Calu3 (cell line): ENCODE measurements around the gene MMD2. TPM values are rescaled to one million over a fixed set of nuclear protein-coding genes. Genes with fewer than 3 reads are reported as not detected.
A peak's percentile ranks its signal among the peaks of the same experiment; 100 is the strongest.

Experiments used
- Bru-seq: library from RNA; stranded (reverse); fragments of 400-500 nt; gene quantifications from one replicate; lab custom pipeline; 2021; lab: Mats Ljungman, UMichigan
- BruChase-seq, 2 experiments: library from RNA; stranded (reverse); fragments of 400-500 nt; gene quantifications; one replicate each; lab custom pipeline; 2021; lab: Mats Ljungman, UMichigan
- BruUV-seq: library from RNA; stranded (reverse); fragments of 400-500 nt; replicated peaks from 2 replicates; lab custom pipeline; 2021; lab: Mats Ljungman, UMichigan
- CTCF ChIA-PET: fragments of 300-600 bp; sonication (Branson Sonifier 250); formaldehyde crosslinking; loops from one replicate; lab custom pipeline; 2022; ENCODE audit warnings: antibody characterized with exemption; lab: Charles Lee
- DNase-seq: peaks from one replicate; pipeline ENCODE4 v3.0.0; 2022
- H3K27ac Mint-ChIP-seq: one replicate; pipeline ENCODE4 v1.8.0; 2022; ENCODE audit warnings: mixed read lengths; ENCODE audit not compliant: unreplicated experiment
- H3K27me3 Mint-ChIP-seq: one replicate; pipeline ENCODE4 v1.8.0; 2022; ENCODE audit warnings: mixed read lengths; ENCODE audit not compliant: unreplicated experiment
- H3K36me3 Mint-ChIP-seq: one replicate; pipeline ENCODE4 v1.8.0; 2022; ENCODE audit warnings: mild to moderate bottlenecking, moderate library complexity, mixed read lengths; ENCODE audit not compliant: insufficient read depth, unreplicated experiment
- H3K4me1 Mint-ChIP-seq: one replicate; pipeline ENCODE4 v1.8.0; 2022; ENCODE audit warnings: mild to moderate bottlenecking, low read depth, mixed read lengths; ENCODE audit not compliant: unreplicated experiment
- H3K4me3 Mint-ChIP-seq: one replicate; pipeline ENCODE4 v1.8.0; 2022; ENCODE audit warnings: mild to moderate bottlenecking, low read depth, moderate library complexity, mixed read lengths; ENCODE audit not compliant: unreplicated experiment
- H3K9me3 Mint-ChIP-seq: one replicate; pipeline ENCODE4 v1.8.0; 2022; ENCODE audit warnings: low read depth, mixed read lengths; ENCODE audit not compliant: unreplicated experiment
- CTCF ChIP-seq: fragments of 200-600 bp; IDR thresholded peaks from one replicate; pipeline ENCODE4 v1.8.0; 2022; ENCODE audit warnings: antibody characterized with exemption; ENCODE audit not compliant: unreplicated experiment
- intact Hi-C: fragments of 100-400 bp; cut with micrococcal nuclease; formaldehyde crosslinking; loops from one replicate; pipeline ENCODE4 v1.10.0; 2022; ENCODE audit not compliant: unreplicated experiment
- long read RNA-seq: library from polyadenylated mRNA; stranded (forward); transcript quantifications from one replicate; pipeline ENCODE4 v2.0.0, GENCODE V29; 2022
- total RNA-seq: library from RNA; stranded (reverse); gene quantifications from 2 replicates; pipeline ENCODE4 v1.2.3, GENCODE V29; 2022

MMD2 gene
- not detected in 2 replicates for total RNA-seq
- percentile 2 among the genes with signal in this experiment for Bru-seq, nascent RNA
- percentile 3 among the genes with signal in this experiment for BruChase-seq, experiment 1, labeled RNA remaining after a 6-hour chase
- not detected for BruChase-seq, experiment 2, labeled RNA remaining after a 2-hour chase
- long read RNA-seq: 0 reads

- no peaks in the 10 kb centered on the region for H3K9me3 Mint-ChIP-seq
- H3K27me3 Mint-ChIP-seq: peaks cover 49% of the 10 kb centered on the region
- DNase-seq: no peak
- CTCF ChIA-PET: no interaction called here
- H3K4me3 Mint-ChIP-seq: no peak within 1 kb of the TSS
- H3K36me3 Mint-ChIP-seq: no peaks in the 10 kb centered on the region
- no peaks in the 10 kb centered on the region for H3K4me1 Mint-ChIP-seq
- intact Hi-C loops: no loop called here
- BruUV-seq: no TSS peak
- no peak within 1 kb of the TSS for H3K27ac Mint-ChIP-seq
- TF ChIP-seq CTCF: no peak
These were observed at the start of gene MMD2 for GRCh38 chr7:4958477-4959301. Gene MMD2 (minus strand): TSS chr7:4959187. CDS start chr7:4959017, 170 bp downstream.

- no TSS peak for BruUV-seq
- Mint-ChIP-seq H3K4me3 (no peak overlapping the region), H3K9me3 (peaks cover 17% of the 10 kb centered on the region), H3K4me1 (no peaks in the 10 kb centered on the region), H3K27me3 (no peaks in the 10 kb centered on the region), H3K27ac (no peak overlapping the region), H3K36me3 (peaks cover 14% of the 10 kb centered on the region)
- intact Hi-C loops: no loop called here
- no peak for TF ChIP-seq CTCF
- no peak for DNase-seq
- CTCF ChIA-PET: no interaction called here
These were observed 46.1 kb upstream of the MMD2 start for GRCh38 chr7:5005066-5005465.

GRCh38 chr7:5001911-5002310, 42.9 kb upstream of the MMD2 start:
- CTCF ChIA-PET: no interaction called here
- Mint-ChIP-seq H3K4me1 (no peaks in the 10 kb centered on the region), H3K4me3 (no peak overlapping the region), H3K27me3 (no peaks in the 10 kb centered on the region), H3K9me3 (no peaks in the 10 kb centered on the region), H3K27ac (no peak overlapping the region), H3K36me3 (peaks cover 34% of the 10 kb centered on the region)
- intact Hi-C loops: no loop called here
- BruUV-seq: no TSS peak
- no peak for TF ChIP-seq CTCF
- no peak for DNase-seq

GRCh38 chr7:5001003-5001402, 42.0 kb upstream of the MMD2 start:
- BruUV-seq: no TSS peak
- no peaks in the 10 kb centered on the region for H3K27me3 Mint-ChIP-seq
- H3K9me3 Mint-ChIP-seq: no peaks in the 10 kb centered on the region
- no peak for TF ChIP-seq CTCF
- intact Hi-C loops: no loop called here
- H3K36me3 Mint-ChIP-seq: peaks cover 34% of the 10 kb centered on the region
- H3K4me1 Mint-ChIP-seq: no peaks in the 10 kb centered on the region
- no peak for DNase-seq
- H3K4me3 Mint-ChIP-seq: no peak overlapping the region
- CTCF ChIA-PET: no interaction called here
- no peak overlapping the region for H3K27ac Mint-ChIP-seq
